MM.1S (cell line): Measurements from ENCODE around the gene ERC2.

Experiments
- CTCF ChIP-seq: fragments of 300-600 bp; sonication (generic); IDR thresholded peaks from 2 replicates; pipeline ENCODE4 v1.5.1; 2016; ENCODE audit warnings: antibody characterized with exemption, low read length, mixed read lengths
- EZH2 ChIP-seq: fragments of 300-600 bp; sonication (generic); optimal IDR thresholded peaks from 2 replicates; pipeline ENCODE3; 2017; ENCODE audit warnings: low read depth, mild to moderate bottlenecking, antibody characterized with exemption, low read length, mixed read lengths
- EZH2phosphoT487 ChIP-seq: fragments of 300-600 bp; sonication (generic); IDR thresholded peaks from 2 replicates; pipeline ENCODE4 v1.6.1; 2018; ENCODE audit warnings: antibody characterized with exemption, low read length

GRCh38 chr3:55742022-55742831 is 726.0 kb downstream of the ERC2 start:
- TF ChIP-seq CTCF (no peak), EZH2 (no peak), EZH2phosphoT487 (no peak)
